Osteocyte (in vitro differentiated cells): ENCODE results near the gene ZNF525. TPM values are rescaled to one million over a fixed set of nuclear protein-coding genes. Genes with fewer than 3 reads are reported as not detected.
"Not testable (repeated sequence)": the region's sequence is repeated elsewhere in the genome, so short reads cannot be mapped to it uniquely, and the experiment has no call there.

Experiments
- DNase-seq: peaks from one replicate; pipeline ENCODE4 v3.0.0; 2021; ENCODE audit warnings: mixed read lengths; ENCODE audit not compliant: unreplicated experiment; ENCODE audit errors: extremely low spot score
- H3K27ac Mint-ChIP-seq: one replicate; pipeline ENCODE4 v1.8.0; 2021; ENCODE audit warnings: mild to moderate bottlenecking, mixed read lengths; ENCODE audit not compliant: unreplicated experiment
- H3K27me3 Mint-ChIP-seq: one replicate; pipeline ENCODE4 v1.8.0; 2021; ENCODE audit warnings: mixed read lengths; ENCODE audit not compliant: unreplicated experiment
- H3K36me3 Mint-ChIP-seq: one replicate; pipeline ENCODE4 v1.8.0; 2021; ENCODE audit warnings: mixed read lengths; ENCODE audit not compliant: unreplicated experiment
- H3K4me1 Mint-ChIP-seq: one replicate; pipeline ENCODE4 v1.8.0; 2021; ENCODE audit warnings: mixed read lengths; ENCODE audit not compliant: unreplicated experiment
- H3K4me3 Mint-ChIP-seq: one replicate; pipeline ENCODE4 v1.8.0; 2021; ENCODE audit warnings: mild to moderate bottlenecking, moderate library complexity, mixed read lengths; ENCODE audit not compliant: unreplicated experiment
- H3K9me3 Mint-ChIP-seq: one replicate; pipeline ENCODE4 v1.8.0; 2021; ENCODE audit warnings: mixed read lengths; ENCODE audit not compliant: unreplicated experiment
- total RNA-seq: library from RNA; stranded (reverse); gene quantifications from 2 replicates; pipeline ENCODE4 v1.2.1, GENCODE V29; 2021
- TF ChIP-seq, protein P1 (sequence below): fragments of 200-600 bp; sonication (generic); IDR thresholded peaks from 2 replicates; pipeline ENCODE4 v1.5.0; 2021; ENCODE audit warnings: antibody characterized with exemption, mild to moderate bottlenecking, moderate library complexity

The ZNF525 gene
- total RNA-seq, 1 donor from 2014 or later = 7.6 TPM

DNA sequence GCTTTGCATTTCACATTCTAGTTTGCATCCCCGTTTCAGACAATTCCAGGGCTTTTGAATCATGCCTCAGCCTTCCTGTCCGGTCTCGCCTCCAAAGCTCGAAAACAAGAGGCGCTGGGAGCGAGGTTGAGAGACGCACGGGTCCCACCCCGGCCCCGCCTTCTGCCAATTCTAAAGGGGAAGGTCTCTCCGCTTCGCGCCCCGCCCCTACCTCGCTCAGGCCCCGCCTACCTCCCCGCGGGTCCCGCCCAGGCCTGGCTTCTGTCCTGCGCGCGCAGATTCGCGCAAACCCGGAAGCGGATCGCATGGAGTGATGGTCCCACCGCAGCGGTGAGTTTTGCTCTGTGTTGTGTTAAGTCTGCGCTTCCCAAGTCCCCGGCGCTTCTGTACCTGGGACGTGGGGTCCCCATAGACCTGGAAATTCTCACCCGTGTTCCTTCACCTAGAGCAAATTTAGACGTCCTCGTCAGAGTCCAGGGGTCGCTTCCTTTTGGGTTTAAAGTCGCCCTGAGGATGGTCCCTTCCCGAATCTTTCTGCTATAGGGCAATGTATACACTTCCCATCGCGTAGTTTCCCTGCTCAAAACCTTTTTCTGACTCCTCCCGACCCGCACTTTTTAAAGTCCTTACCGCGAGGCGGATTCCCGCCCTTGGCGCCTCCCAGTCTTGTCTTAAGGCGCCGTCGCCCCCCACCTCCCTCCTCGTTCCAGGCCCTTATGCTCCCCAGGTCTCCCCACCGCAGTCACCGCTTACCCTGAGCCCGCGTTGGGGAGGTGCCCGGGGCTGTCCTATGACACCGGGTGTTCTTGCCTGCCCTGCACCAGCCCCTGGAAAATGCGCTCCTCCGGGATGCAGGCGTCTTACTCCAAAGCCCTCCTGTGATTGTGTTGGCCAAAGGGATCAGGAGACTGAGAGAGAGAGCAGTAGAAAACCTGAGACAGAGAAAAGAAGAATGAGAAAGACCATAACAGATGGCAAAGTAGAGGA lies 31.7 kb upstream of the ZNF525 start, which contains the start of gene ZNF845:
Gene ZNF845 (plus strand): TSS at position 287 of the 987 bp plus-strand sequence. CDS start 7,559 bp downstream, outside the sequence.
- TF ChIP-seq, protein P1, sequence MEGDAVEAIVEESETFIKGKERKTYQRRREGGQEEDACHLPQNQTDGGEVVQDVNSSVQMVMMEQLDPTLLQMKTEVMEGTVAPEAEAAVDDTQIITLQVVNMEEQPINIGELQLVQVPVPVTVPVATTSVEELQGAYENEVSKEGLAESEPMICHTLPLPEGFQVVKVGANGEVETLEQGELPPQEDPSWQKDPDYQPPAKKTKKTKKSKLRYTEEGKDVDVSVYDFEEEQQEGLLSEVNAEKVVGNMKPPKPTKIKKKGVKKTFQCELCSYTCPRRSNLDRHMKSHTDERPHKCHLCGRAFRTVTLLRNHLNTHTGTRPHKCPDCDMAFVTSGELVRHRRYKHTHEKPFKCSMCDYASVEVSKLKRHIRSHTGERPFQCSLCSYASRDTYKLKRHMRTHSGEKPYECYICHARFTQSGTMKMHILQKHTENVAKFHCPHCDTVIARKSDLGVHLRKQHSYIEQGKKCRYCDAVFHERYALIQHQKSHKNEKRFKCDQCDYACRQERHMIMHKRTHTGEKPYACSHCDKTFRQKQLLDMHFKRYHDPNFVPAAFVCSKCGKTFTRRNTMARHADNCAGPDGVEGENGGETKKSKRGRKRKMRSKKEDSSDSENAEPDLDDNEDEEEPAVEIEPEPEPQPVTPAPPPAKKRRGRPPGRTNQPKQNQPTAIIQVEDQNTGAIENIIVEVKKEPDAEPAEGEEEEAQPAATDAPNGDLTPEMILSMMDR = no peak
- Mint-ChIP-seq H3K4me3 (peak within 1 kb of the TSS; percentile 91), H3K4me1 (peaks cover 6% of the 10 kb centered on the region), H3K36me3 (peaks cover 12% of the 10 kb centered on the region), H3K9me3 (peaks cover 12% of the 10 kb centered on the region), H3K27ac (peak within 1 kb of the TSS; percentile 88), H3K27me3 (no peaks in the 10 kb centered on the region)
- DNase-seq = peak; percentile 99

DNA sequence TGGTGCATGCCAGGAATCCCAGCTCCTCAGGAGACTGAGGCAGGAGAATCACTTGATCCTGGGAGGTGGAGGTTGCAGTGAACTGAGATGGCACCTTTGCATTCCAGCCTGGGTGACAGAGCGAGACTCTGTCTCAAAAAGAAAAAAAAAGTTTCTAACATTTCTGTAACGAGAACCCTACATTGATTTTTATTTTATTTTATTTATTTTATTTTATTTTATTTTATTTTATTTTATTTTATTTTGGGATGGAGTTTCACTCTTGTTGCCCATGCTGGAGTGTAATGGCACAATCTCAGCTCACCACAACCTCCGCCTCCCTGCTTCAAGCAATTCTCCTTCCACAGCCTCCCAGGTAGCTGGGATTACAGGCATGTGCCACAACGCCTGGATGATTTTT lies 21.1 kb upstream of the ZNF525 start:
- H3K27ac Mint-ChIP-seq, H3K4me3 Mint-ChIP-seq, H3K27me3 Mint-ChIP-seq, H3K4me1 Mint-ChIP-seq, DNase-seq: not testable (repeated sequence)
- peaks cover 41% of the 10 kb centered on the region for H3K9me3 Mint-ChIP-seq
- H3K36me3 Mint-ChIP-seq = peaks cover 84% of the 10 kb centered on the region

DNA sequence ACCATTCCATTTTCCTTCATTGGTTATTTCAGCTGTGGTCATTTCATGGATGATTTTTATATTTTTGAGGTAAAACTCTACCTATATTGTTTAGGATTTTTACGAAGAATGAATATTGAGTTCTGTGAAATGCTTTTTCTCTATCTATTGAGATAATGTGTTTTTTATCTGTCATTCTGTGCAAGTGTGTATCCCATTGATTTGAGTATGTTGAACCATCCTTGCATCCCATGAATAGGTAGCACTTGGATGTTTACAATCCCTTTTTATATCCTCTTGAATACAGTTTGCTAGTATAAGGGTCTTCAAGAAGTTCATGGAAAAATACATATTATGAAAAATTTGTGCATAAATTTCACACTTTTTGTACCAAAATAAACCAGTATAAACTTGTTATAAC lies 9.8 kb upstream of the ZNF525 start:
- Mint-ChIP-seq H3K36me3 (peaks cover 53% of the 10 kb centered on the region), H3K27me3 (no peaks in the 10 kb centered on the region), H3K9me3 (peaks cover 49% of the 10 kb centered on the region), H3K27ac (no peak overlapping the region), H3K4me1 (no peaks in the 10 kb centered on the region), H3K4me3 (no peak overlapping the region)
- no peak for DNase-seq
- TF ChIP-seq, protein P1 = no peak

DNA sequence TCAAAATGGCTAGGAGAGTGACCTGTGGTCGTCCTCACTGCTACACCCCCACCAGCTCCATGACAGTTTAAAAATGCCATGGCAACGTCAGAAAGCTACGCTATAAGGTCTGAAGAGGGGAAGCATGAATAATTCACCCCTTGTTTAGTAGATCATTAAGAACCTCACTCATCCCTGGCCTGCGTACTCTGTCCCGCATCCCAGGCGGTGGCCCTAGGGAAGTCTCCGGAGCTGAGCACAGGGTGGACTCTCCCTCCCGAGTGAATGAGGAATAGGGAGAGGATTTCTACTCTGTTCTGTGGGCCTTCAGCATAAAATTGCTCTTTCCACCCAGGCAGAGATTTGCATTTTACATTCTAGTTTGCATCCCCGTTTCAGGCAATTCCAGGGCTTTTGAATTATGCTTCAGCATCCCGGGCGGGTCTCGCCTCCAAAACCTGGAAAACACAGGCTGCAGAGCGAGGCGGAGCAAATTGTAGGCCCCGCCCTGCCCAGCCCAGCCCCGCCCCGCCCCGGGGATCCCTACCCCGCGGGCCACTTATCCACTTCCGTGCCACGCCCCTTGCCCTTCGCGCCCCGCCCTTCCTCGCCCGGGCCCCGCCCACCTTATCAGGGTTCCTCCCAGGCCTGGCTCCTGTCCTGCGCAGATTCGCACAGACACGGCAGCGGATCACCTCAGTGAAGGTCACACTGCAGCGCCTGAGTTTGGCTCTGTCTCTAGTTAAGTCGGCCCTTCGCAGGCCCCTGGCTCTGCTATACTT lies 7.5 kb upstream of the ZNF525 start:
- no peak for DNase-seq
- Mint-ChIP-seq H3K27ac (no peak overlapping the region), H3K4me3 (no peak overlapping the region), H3K4me1 (no peaks in the 10 kb centered on the region), H3K36me3 (peaks cover 30% of the 10 kb centered on the region), H3K27me3 (no peaks in the 10 kb centered on the region), H3K9me3 (peaks cover 40% of the 10 kb centered on the region)
- TF ChIP-seq, protein P1 = no peak

DNA sequence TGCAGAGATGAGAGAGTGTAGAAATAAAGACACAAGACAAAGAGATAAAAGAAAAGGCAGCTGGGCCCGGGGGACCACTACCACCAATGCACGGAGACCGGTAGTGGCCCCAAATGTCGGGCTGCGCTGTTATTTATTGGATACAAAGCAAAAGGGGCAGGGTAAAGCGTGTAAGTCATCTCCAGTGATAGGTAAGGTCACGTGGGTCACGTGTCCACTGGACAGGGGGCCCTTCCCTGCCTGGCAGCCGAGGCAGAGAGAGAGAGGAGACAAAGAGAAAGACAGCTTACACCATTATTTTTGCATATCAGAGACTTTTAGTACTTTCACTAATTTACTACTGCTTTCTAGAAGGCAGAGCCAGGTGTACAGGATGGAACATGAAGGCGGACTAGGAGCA lies 5.4 kb upstream of the ZNF525 start:
- H3K9me3 Mint-ChIP-seq = peaks cover 35% of the 10 kb centered on the region
- H3K4me1 Mint-ChIP-seq = not testable (repeated sequence)

More for the DNA sequence above, 5.4 kb upstream of the ZNF525 start:
- not testable (repeated sequence) for DNase-seq, H3K27ac Mint-ChIP-seq, H3K4me3 Mint-ChIP-seq, H3K27me3 Mint-ChIP-seq
- peaks cover 15% of the 10 kb centered on the region for H3K36me3 Mint-ChIP-seq
